Hepatocyte (in vitro differentiated cells): ENCODE measurements around the gene XRN1. TPM values are rescaled to one million over a fixed set of nuclear protein-coding genes. Genes with fewer than 3 reads are reported as not detected.
"Not testable (repeated sequence)": the region's sequence is repeated elsewhere in the genome, so short reads cannot be mapped to it uniquely, and the experiment has no call there.

ENCODE experiments used
- DNase-seq: peaks from one replicate; pipeline ENCODE4 v3.0.0-alpha.2; 2016; ENCODE audit warnings: low spot score
- H2AFZ ChIP-seq: fragments of 200-600 bp; sonication (generic); 2 replicates; pipeline ENCODE4 v1.6.0; 2016; ENCODE audit warnings: antibody characterized with exemption, mild to moderate bottlenecking
- H3K27ac ChIP-seq: fragments of 200-600 bp; sonication (generic); 2 replicates; pipeline ENCODE4 v1.5.1; 2016; ENCODE audit warnings: mild to moderate bottlenecking
- H3K27me3 ChIP-seq: fragments of 200-600 bp; sonication (generic); 2 replicates; pipeline ENCODE4 v1.6.1; 2016
- H3K36me3 ChIP-seq: fragments of 200-600 bp; sonication (generic); replicated peaks from 2 replicates; pipeline ENCODE4 v1.5.1; 2016; ENCODE audit warnings: low read depth; ENCODE audit not compliant: insufficient read depth
- H3K4me1 ChIP-seq: fragments of 200-600 bp; sonication (generic); 2 replicates; pipeline ENCODE4 v1.5.1; 2016; ENCODE audit warnings: mild to moderate bottlenecking, moderate library complexity; ENCODE audit not compliant: insufficient read depth
- H3K4me2 ChIP-seq: fragments of 200-600 bp; sonication (generic); 2 replicates; pipeline ENCODE4 v1.6.0; 2016
- H3K4me3 ChIP-seq: fragments of 200-600 bp; sonication (generic); 2 replicates; pipeline ENCODE4 v1.5.1; 2016; ENCODE audit warnings: mild to moderate bottlenecking
- H3K79me2 ChIP-seq: fragments of 200-600 bp; sonication (generic); 2 replicates; pipeline ENCODE4 v1.6.0; 2017; ENCODE audit warnings: mild to moderate bottlenecking
- H3K9me2 ChIP-seq: fragments of 200-600 bp; sonication (generic); replicated peaks from 2 replicates; pipeline ENCODE4 v1.6.0; 2017; ENCODE audit warnings: mild to moderate bottlenecking; ENCODE audit not compliant: insufficient read depth
- H3K9me3 ChIP-seq: fragments of 200-600 bp; sonication (generic); 2 replicates; pipeline ENCODE4 v1.5.1; 2016; ENCODE audit warnings: low read depth, mild to moderate bottlenecking
- H4K20me1 ChIP-seq: fragments of 200-600 bp; sonication (generic); 2 replicates; pipeline ENCODE4 v1.6.0; 2016; ENCODE audit warnings: mild to moderate bottlenecking; ENCODE audit not compliant: insufficient read depth, poor library complexity, severe bottlenecking
- EZH2 ChIP-seq: fragments of 200-600 bp; sonication (generic); IDR thresholded peaks from 2 replicates; pipeline ENCODE4 v1.6.1; 2016; ENCODE audit warnings: antibody characterized with exemption, mild to moderate bottlenecking, borderline replicate concordance
- EZH2phosphoT487 ChIP-seq: fragments of 200-600 bp; sonication (generic); IDR thresholded peaks from one replicate; pipeline ENCODE4 v1.6.1; 2018; ENCODE audit warnings: antibody characterized with exemption, mild to moderate bottlenecking, low read depth, moderate library complexity; ENCODE audit not compliant: unreplicated experiment, severe bottlenecking
- WGBS: methylation state at CpG from one replicate; pipeline ENCODE4 v1.1.6; 2016; ENCODE audit warnings: low lambda C conversion rate; ENCODE audit errors: missing lambda C conversion rate; 5-methylcytosine and 5-hydroxymethylcytosine counted together
- polyA plus RNA-seq: library from polyadenylated mRNA; unstranded; fragments of >200 nt; fragmentation: Nextera tagmentation; extraction: Ambion mirVana; gene quantifications from 2 replicates; pipeline ENCODE4 v1.2.1, GENCODE V29; 2016
- total RNA-seq: library from RNA; depleted of rRNA; stranded (reverse); fragments of >200 nt; gene quantifications from 2 replicates; pipeline ENCODE4 v1.2.3, GENCODE V29; 2014
- TF ChIP-seq, protein P1 (sequence below): fragments of 200-600 bp; sonication (generic); IDR thresholded peaks from 2 replicates; pipeline ENCODE4 v1.5.1; 2016; ENCODE audit warnings: antibody characterized with exemption, mild to moderate bottlenecking; ENCODE audit not compliant: poor library complexity

The XRN1 gene
- total and polyA plus RNA-seq, 2 experiments from 2014 or later = 6.0 to 39.5 TPM

DNA sequence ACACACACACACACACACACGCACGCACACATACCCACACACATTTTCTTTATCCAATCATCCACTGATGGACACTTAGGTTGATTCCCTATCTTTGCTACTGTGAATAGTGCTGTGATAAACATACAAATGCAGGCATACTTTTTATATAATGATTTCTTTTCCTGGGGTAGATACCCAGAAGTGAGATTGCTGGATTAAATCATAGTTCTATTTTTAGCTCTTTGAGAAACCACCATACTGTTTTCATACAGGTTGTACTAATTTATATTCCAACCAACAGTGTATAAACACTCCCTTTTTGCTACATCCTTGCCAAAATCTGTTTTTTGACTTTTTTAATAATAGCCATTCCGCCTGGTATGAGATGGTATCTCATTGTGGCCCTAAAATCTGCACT is 127.9 kb downstream of the XRN1 start:
- H2AFZ ChIP-seq = no peak overlapping the region
- no peaks in the 10 kb centered on the region for H3K27me3 ChIP-seq
- no peaks in the 10 kb centered on the region for H3K36me3 ChIP-seq
- TF ChIP-seq EZH2phosphoT487 (no peak), EZH2 (no peak)
- TF ChIP-seq, protein P1, sequence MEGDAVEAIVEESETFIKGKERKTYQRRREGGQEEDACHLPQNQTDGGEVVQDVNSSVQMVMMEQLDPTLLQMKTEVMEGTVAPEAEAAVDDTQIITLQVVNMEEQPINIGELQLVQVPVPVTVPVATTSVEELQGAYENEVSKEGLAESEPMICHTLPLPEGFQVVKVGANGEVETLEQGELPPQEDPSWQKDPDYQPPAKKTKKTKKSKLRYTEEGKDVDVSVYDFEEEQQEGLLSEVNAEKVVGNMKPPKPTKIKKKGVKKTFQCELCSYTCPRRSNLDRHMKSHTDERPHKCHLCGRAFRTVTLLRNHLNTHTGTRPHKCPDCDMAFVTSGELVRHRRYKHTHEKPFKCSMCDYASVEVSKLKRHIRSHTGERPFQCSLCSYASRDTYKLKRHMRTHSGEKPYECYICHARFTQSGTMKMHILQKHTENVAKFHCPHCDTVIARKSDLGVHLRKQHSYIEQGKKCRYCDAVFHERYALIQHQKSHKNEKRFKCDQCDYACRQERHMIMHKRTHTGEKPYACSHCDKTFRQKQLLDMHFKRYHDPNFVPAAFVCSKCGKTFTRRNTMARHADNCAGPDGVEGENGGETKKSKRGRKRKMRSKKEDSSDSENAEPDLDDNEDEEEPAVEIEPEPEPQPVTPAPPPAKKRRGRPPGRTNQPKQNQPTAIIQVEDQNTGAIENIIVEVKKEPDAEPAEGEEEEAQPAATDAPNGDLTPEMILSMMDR = no peak
- H3K79me2 ChIP-seq = no peaks in the 10 kb centered on the region
- H4K20me1 ChIP-seq = no peaks in the 10 kb centered on the region
- H3K4me3 ChIP-seq = no peak overlapping the region
- DNase-seq = no peak
- no peak overlapping the region for H3K4me2 ChIP-seq
- no peaks in the 10 kb centered on the region for H3K9me2 ChIP-seq
- H3K27ac ChIP-seq = no peak overlapping the region
- 98% methylated on average over 3 of the region's 3 CpGs for WGBS
- no peaks in the 10 kb centered on the region for H3K9me3 ChIP-seq
- H3K4me1 ChIP-seq = no peaks in the 10 kb centered on the region

DNA sequence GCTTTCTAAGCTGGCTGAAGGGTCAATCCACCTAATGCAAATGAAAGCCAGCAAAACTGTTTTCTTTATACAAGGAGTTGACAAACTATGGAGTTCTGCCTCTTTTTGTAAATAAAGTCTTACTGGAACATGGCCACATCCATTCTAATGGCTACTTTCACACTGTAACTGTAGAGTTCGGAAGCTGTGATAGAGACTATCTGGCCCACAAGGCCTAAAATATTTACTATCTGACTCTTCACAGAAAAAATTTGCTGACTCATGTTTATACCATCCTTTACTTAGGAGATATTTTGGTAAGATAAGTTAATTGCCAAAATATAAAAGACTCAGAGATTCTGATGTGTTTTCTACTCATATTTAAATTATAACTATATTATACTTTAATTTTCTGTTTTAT is 128.7 kb downstream of the XRN1 start:
- no peaks in the 10 kb centered on the region for H3K27me3 ChIP-seq
- no peaks in the 10 kb centered on the region for H3K36me3 ChIP-seq
- no peak for DNase-seq
- H3K79me2 ChIP-seq = no peaks in the 10 kb centered on the region
- H3K27ac ChIP-seq = no peak overlapping the region
- H3K9me3 ChIP-seq = no peaks in the 10 kb centered on the region
- no peaks in the 10 kb centered on the region for H3K4me1 ChIP-seq
- no peak overlapping the region for H2AFZ ChIP-seq
- TF ChIP-seq EZH2phosphoT487 = no peak
- TF ChIP-seq, protein P1 = no peak
- no peak for TF ChIP-seq EZH2
- H3K4me3 ChIP-seq = no peak overlapping the region
- no peak overlapping the region for H3K4me2 ChIP-seq
- WGBS = 90% methylated on average over 1 of the region's 1 CpG
- H4K20me1 ChIP-seq = no peaks in the 10 kb centered on the region
- H3K9me2 ChIP-seq = no peaks in the 10 kb centered on the region

DNA sequence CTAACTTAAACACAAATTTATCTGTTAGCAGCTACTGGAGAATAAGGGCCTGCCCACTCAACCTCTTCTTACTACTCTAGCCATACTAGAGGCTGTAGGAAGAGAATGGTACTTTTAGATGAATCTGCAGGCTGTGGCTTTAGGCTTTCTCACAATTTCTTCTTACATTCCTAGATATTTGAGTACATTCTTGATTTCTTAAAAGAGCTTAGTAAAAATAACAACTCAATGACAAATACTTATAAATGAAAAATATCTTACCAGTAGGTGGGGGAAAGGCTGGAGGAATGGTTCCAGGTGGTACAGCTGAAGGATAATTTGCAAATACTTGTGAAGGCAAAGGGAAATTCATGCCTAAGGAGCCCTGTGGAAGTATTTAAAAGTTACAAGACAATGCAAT is 129.5 kb downstream of the XRN1 start:
- H3K36me3 ChIP-seq = no peaks in the 10 kb centered on the region
- TF ChIP-seq EZH2phosphoT487 = no peak
- TF ChIP-seq, protein P1 = no peak
- no peak for TF ChIP-seq EZH2
- no peaks in the 10 kb centered on the region for H4K20me1 ChIP-seq
- H3K27ac ChIP-seq = no peak overlapping the region
- H3K9me2 ChIP-seq = no peaks in the 10 kb centered on the region
- DNase-seq = no peak
- H2AFZ ChIP-seq = no peak overlapping the region
- no peaks in the 10 kb centered on the region for H3K79me2 ChIP-seq
- H3K4me1 ChIP-seq = no peaks in the 10 kb centered on the region
- no peak overlapping the region for H3K4me2 ChIP-seq
- H3K9me3 ChIP-seq = no peaks in the 10 kb centered on the region
- H3K4me3 ChIP-seq = no peak overlapping the region
- no peaks in the 10 kb centered on the region for H3K27me3 ChIP-seq

DNA sequence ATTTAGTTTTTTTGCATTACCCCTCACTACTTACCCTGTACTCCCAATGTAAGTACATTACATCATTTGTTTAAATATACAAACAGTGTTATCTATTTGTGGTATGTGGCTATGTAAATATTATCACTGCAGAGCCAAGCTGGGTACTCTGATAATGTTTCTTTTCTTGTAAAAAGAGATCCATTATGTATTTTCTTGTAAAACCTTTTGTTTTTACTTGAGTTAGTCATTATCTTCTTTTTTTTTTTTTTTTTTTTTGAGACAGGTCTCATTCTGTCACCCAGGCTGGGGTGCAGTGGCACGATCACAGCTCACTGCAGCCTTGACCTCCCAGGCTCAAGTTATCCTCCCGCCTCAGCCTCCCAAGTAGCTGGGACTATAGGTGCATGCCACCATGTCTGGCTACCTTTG is 131.9 kb downstream of the XRN1 start:
- H3K9me3 ChIP-seq, H3K79me2 ChIP-seq, H3K9me2 ChIP-seq, H3K36me3 ChIP-seq, H3K27ac ChIP-seq, H2AFZ ChIP-seq, H3K4me2 ChIP-seq, H3K27me3 ChIP-seq, H4K20me1 ChIP-seq, H3K4me3 ChIP-seq, H3K4me1 ChIP-seq, DNase-seq: not testable (repeated sequence)
- WGBS = 73% methylated on average over 2 of the region's 2 CpGs
